ENCODE results near the gene GPSM3. TPM values are rescaled to one million over a fixed set of nuclear protein-coding genes. Genes with fewer than 3 reads are reported as not detected.
A peak's percentile ranks its signal among the peaks of the same experiment; 100 is the strongest.

Gene GPSM3
- total and polyA plus RNA-seq, 2 of the 13 experiments (the other 11 are each of a cell fraction or from before 2014, with no cell fraction given) = 0.18 to 6.2 TPM

DNA sequence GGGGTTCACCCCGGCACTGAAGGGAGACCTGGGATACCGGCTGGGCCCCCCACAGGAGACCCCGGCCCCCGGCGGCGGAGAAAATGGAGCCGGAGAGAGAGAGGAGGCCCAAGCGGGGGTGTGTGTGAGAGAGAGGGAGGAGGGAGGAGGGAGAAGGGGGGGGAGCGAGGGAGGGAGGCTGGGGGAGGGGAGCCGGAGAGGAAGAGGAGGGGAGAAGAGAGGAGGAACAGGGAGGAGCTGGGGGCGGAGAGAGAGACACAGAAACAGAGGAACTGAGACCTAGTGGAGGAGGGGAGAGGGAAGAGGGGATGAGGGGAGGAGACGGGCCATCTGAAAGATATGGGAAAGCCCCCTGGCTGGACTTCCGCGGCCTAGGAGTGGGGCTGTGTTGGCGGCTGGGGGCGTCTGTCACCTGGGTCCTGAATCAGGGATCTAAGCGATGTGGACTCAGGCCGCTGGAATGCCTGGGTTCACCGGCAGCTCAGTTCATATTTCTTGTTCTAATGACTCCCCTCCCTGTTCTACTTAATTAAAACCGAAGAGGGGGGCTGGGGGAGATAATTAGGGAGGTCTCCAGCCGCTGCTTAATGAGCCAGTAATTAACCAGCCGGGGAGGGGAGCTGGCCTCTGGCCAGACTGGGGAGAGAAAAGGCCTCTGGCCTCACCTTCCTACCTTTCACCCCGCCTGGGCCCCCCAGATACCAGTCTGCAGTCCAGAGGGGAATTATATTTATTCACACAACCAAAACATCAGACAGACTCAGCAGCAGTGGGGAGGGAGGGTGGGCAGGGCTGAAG lies 2.2 kb downstream of the GPSM3 start, which contains the start of gene PBX2 (continued):
- TF ChIP-seq, protein P1, sequence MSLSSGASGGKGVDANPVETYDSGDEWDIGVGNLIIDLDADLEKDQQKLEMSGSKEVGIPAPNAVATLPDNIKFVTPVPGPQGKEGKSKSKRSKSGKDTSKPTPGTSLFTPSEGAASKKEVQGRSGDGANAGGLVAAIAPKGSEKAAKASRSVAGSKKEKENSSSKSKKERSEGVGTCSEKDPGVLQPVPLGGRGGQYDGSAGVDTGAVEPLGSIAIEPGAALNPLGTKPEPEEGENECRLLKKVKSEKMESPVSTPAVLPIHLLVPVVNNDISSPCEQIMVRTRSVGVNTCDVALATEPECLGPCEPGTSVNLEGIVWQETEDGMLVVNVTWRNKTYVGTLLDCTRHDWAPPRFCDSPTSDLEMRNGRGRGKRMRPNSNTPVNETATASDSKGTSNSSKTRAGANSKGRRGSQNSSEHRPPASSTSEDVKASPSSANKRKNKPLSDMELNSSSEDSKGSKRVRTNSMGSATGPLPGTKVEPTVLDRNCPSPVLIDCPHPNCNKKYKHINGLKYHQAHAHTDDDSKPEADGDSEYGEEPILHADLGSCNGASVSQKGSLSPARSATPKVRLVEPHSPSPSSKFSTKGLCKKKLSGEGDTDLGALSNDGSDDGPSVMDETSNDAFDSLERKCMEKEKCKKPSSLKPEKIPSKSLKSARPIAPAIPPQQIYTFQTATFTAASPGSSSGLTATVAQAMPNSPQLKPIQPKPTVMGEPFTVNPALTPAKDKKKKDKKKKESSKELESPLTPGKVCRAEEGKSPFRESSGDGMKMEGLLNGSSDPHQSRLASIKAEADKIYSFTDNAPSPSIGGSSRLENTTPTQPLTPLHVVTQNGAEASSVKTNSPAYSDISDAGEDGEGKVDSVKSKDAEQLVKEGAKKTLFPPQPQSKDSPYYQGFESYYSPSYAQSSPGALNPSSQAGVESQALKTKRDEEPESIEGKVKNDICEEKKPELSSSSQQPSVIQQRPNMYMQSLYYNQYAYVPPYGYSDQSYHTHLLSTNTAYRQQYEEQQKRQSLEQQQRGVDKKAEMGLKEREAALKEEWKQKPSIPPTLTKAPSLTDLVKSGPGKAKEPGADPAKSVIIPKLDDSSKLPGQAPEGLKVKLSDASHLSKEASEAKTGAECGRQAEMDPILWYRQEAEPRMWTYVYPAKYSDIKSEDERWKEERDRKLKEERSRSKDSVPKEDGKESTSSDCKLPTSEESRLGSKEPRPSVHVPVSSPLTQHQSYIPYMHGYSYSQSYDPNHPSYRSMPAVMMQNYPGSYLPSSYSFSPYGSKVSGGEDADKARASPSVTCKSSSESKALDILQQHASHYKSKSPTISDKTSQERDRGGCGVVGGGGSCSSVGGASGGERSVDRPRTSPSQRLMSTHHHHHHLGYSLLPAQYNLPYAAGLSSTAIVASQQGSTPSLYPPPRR (CRISPR knock-in tag; IDR thresholded peaks at IDR 0.05; ENCODE audit: borderline replicate concordance) = 0 out of 2 replicates have a peak, but pooled peaks have one; percentile 38
- TF ChIP-seq ARNTL (CRISPR knock-in tag; IDR thresholded peaks at IDR 0.05) = no peak
- peak; percentile 41; the same call in 1 of the 2 replicates for TF ChIP-seq SIX1 (CRISPR knock-in tag; IDR thresholded peaks at IDR 0.05; ENCODE audit: borderline replicate concordance)
- TF ChIP-seq EP300 (IDR thresholded peaks at IDR 0.05; ENCODE audit: low read depth in 2 of 2, low read length in 2 of 2) = 0 out of 4 replicates have a peak, but pooled peaks of 1 of the 2 experiments have one; percentile 23
- TF ChIP-seq EP300 (CRISPR knock-in tag; IDR thresholded peaks at IDR 0.05; ENCODE audit: borderline replicate concordance) = 0 out of 2 replicates have a peak, but pooled peaks have one; percentile 30
- no peak; the same call in 1 of the 2 replicates for TF ChIP-seq FOSL2 (CRISPR knock-in tag; IDR thresholded peaks at IDR 0.05)
- TF ChIP-seq, protein P2, sequence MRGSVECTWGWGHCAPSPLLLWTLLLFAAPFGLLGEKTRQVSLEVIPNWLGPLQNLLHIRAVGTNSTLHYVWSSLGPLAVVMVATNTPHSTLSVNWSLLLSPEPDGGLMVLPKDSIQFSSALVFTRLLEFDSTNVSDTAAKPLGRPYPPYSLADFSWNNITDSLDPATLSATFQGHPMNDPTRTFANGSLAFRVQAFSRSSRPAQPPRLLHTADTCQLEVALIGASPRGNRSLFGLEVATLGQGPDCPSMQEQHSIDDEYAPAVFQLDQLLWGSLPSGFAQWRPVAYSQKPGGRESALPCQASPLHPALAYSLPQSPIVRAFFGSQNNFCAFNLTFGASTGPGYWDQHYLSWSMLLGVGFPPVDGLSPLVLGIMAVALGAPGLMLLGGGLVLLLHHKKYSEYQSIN (CRISPR knock-in tag; IDR thresholded peaks at IDR 0.05; ENCODE audit: borderline replicate concordance) = no peak
- TF ChIP-seq ATRX (CRISPR knock-in tag; IDR thresholded peaks at IDR 0.05; ENCODE audit: borderline replicate concordance) = no peak
- no peak for TF ChIP-seq THAP8 (CRISPR knock-in tag; IDR thresholded peaks at IDR 0.05; ENCODE audit: borderline replicate concordance)
- TF ChIP-seq TFDP2 (CRISPR knock-in tag; IDR thresholded peaks at IDR 0.05) = no peak
- TF ChIP-seq, protein P3, sequence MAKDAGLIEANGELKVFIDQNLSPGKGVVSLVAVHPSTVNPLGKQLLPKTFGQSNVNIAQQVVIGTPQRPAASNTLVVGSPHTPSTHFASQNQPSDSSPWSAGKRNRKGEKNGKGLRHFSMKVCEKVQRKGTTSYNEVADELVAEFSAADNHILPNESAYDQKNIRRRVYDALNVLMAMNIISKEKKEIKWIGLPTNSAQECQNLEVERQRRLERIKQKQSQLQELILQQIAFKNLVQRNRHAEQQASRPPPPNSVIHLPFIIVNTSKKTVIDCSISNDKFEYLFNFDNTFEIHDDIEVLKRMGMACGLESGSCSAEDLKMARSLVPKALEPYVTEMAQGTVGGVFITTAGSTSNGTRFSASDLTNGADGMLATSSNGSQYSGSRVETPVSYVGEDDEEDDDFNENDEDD (CRISPR knock-in tag; IDR thresholded peaks at IDR 0.05; ENCODE audit: borderline replicate concordance) = no peak
- no peak for TF ChIP-seq ZNF703 (CRISPR knock-in tag; IDR thresholded peaks at IDR 0.05; ENCODE audit: borderline replicate concordance)
- no peak for TF ChIP-seq ZNF777 (CRISPR knock-in tag; IDR thresholded peaks at IDR 0.05)
- peak; percentile 50; the same call in 1 of the 2 replicates for TF ChIP-seq ZNF441 (CRISPR knock-in tag; IDR thresholded peaks at IDR 0.05; ENCODE audit: borderline replicate concordance)
- TF ChIP-seq ZNF484 (CRISPR knock-in tag; IDR thresholded peaks at IDR 0.05; ENCODE audit: borderline replicate concordance, low read depth) = no peak
- TF ChIP-seq SMC3 (IDR thresholded peaks at IDR 0.05; ENCODE audit: low read length) = no peak
- TF ChIP-seq ZNF784 (CRISPR knock-in tag; IDR thresholded peaks at IDR 0.05; ENCODE audit: borderline replicate concordance) = no peak; the same call in 1 of the 2 replicates
